Tracheal epithelial cell (primary cell): ENCODE results near the gene KIAA1958. TPM values are rescaled to one million over a fixed set of nuclear protein-coding genes. Genes with fewer than 3 reads are reported as not detected.

Experiments
- total RNA-seq: library from RNA; depleted of rRNA; stranded (reverse); fragments of >200 nt; gene quantifications from 2 replicates; pipeline ENCODE4 v1.2.1, GENCODE V29; 2014

Gene KIAA1958
- total RNA-seq = 2.2 and 2.8 TPM in 2 replicates

GRCh38 chr9:112486221-112487007 is at the start of gene KIAA1958:
Gene KIAA1958 (plus strand): TSS chr9:112486827. CDS start chr9:112574081, 87,254 bp downstream.

GRCh38 chr9:112717661-112718331 is 231.2 kb downstream of the KIAA1958 start, which contains the start of gene INIP:
Gene INIP (minus strand): TSS chr9:112718117. CDS start chr9:112716485, 1,632 bp downstream.

Other genes with a start within 250 kb of the KIAA1958 start
- gene PTBP3, start 153.2 kb upstream of the KIAA1958 start, total RNA-seq = 58.1 and 86.3 TPM in 2 replicates
- 30.1 and 40.1 TPM in 2 replicates for gene HSDL2, start 106.7 kb upstream of the KIAA1958 start, total RNA-seq
- 17.1 and 19.8 TPM in 2 replicates for gene INIP, start 231.3 kb downstream of the KIAA1958 start, total RNA-seq